GM10266 (cell line): ENCODE data around the gene COX20.

Experiments
- DNase-seq: peaks from one replicate; pipeline ENCODE4 v3.0.0; 2012; ENCODE audit errors: extremely low spot score
- TF ChIP-seq, protein P1 (sequence below): IDR thresholded peaks from 2 replicates; pipeline ENCODE4 v1.5.1; 2012; ENCODE audit warnings: mild to moderate bottlenecking, low read depth; ENCODE audit not compliant: control insufficient read depth, insufficient read depth; ENCODE audit errors: missing control alignments

The COX20 gene

DNA sequence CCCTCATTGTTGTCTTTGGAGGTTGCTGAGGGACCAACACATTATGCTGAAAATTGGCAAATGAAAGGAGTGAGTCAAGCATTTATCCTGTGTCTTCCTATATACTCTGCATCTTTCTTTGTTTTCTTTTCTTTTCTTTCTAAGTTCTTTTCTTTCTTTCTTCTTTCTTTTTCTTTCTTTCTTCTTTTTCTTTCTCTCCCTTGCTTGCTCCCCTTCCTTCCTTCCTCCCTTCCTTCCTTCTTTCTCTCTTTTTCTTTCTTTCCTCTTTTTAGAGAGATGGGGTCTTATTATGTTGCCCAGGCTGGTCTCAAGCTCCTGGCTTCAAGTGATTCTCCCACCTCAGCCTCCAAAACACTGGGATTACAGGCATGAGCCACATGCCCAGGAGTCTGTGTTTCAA lies 28.3 kb upstream of the COX20 start:
- TF ChIP-seq, protein P1, sequence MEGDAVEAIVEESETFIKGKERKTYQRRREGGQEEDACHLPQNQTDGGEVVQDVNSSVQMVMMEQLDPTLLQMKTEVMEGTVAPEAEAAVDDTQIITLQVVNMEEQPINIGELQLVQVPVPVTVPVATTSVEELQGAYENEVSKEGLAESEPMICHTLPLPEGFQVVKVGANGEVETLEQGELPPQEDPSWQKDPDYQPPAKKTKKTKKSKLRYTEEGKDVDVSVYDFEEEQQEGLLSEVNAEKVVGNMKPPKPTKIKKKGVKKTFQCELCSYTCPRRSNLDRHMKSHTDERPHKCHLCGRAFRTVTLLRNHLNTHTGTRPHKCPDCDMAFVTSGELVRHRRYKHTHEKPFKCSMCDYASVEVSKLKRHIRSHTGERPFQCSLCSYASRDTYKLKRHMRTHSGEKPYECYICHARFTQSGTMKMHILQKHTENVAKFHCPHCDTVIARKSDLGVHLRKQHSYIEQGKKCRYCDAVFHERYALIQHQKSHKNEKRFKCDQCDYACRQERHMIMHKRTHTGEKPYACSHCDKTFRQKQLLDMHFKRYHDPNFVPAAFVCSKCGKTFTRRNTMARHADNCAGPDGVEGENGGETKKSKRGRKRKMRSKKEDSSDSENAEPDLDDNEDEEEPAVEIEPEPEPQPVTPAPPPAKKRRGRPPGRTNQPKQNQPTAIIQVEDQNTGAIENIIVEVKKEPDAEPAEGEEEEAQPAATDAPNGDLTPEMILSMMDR, result no peak
- DNase-seq, result no peak

DNA sequence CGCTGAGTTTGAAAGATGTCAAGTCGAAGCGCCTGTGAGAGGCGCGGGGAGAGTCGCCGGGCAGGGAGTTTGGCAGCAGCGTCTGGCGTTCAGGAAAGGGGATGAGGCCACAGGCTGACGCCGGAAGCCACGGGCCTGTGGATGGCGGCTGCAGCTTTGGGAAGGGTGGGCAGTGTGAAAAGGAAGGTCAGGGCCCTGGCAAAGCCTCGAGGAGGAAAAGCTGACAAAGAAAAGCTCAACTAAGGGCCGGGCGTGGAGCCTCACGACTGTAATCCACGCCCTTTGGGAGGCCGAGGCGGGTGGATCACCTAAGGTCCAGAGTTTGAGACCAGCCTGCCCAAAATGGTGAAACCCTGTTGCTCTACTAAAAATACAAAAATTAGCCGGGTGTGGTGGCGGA lies 25.2 kb upstream of the COX20 start:
- TF ChIP-seq, protein P1, result no peak
- DNase-seq, result no peak

DNA sequence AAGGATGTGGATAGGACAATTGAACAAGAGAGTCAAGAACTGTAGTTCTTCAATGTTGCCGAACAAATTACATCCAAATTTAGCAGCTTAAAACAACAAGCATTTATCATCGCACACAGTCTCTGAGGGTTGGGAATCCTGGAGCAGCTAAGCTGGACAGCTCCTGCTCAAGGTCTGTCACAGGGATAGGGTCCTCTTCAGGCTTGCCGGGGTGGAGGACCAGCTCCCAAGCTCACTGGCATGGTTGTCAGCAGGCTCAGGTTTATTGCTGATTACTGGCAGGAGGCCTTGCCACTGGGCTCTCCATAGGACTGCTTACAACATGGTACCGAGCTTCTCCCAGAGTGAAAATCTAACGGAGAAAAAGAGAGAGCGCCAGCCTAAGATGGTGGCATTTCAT lies 22.1 kb upstream of the COX20 start:
- TF ChIP-seq, protein P1, result no peak
- no peak for DNase-seq

DNA sequence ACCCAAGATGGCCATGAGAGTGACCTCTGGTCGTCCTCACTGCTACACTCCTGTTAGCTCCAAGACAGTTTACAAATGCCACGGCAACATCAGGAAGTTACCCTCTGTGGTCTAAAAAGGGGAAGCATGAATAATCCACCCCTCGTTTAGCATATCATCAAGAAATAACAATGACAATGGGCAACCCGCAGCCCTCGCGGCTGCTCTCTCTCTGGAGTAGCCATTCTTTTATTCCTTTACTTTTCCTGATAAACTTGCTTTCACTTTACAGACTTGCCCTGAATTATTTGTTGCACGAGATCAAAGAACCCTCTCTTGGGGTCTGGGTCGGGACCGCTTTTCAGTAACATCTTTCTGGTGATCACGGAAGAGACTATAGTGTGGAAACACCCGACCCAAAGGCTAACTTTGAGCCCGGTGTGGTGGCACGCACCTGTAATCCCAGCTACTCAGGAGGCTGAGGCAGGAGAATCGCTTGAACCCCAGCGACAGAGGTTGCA lies 19.8 kb upstream of the COX20 start:
- TF ChIP-seq, protein P1, result no peak
- no peak for DNase-seq

DNA sequence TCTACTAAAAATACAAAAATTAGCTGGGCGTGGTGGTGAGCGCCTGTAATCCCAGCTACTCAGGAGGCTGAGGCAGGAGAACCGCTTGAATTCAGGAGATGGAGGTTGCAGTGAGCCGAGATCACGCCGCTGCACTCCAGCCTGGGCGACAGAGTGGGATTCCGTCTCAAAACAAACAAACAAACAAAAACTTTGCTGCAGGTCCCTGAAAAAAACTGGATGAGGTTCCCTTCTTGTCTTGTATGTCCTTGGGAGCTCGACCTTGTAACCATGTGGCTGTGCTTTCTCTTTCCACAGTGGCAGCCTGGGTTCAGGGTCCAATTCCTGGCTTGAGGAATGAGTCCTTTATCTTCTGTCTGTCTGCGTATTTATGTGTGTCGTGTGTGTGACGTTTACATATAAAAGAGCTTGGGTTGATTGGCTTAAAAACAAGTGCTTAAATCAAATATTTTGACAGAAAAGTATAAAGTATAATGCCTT lies 18.0 kb upstream of the COX20 start:
- no peak for DNase-seq
- TF ChIP-seq, protein P1, result no peak

DNA sequence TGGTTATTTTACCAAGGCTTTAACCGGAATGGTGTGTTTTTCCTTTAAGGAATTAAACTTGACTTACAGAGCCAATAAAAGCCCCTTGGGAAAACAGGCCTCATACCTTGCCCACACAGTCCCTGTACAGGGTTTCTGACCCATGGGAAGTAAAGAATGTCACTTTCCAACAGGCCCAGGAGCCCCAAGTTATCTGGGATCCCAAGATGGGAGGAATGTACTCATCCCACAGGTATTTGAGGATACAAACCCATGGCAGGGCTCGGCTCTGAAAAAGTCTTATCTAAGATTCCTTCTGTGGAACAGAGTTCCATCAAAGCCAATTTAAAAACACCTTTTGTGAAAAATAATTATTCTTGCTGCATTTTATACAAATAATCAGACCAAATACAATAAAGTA lies 15.3 kb upstream of the COX20 start:
- no peak for DNase-seq
- TF ChIP-seq, protein P1, result no peak

DNA sequence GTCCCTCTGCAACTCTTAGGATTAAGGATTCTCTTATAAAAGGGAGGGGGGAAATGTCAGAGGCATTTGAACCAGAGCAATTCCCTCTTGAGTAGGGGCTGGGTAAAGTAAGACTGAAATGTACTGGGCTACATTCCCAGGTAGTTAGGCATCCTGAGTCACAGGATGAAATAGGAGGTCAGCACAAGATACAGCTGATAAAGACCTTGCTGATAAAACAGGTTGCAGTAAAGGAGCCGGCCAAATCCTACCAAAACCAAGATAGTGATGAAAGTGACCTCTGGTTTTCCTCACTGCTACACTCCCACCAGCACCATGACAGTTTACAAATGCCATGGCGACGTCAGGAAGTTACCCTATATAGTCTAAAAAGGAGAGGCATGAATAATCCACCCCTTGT lies 14.3 kb upstream of the COX20 start:
- TF ChIP-seq, protein P1, result no peak
- DNase-seq, result no peak
